SU-DHL-6 (cell line): ENCODE results near the gene NUB1.

Source experiments
- EZH2phosphoT487 ChIP-seq: fragments of 200-600 bp; sonication (generic), shearing (Covaris generic); conservative IDR thresholded peaks from 2 replicates; pipeline ENCODE4 v1.6.1; 2018; ENCODE audit warnings: mild to moderate bottlenecking, antibody characterized with exemption, low read length, moderate library complexity, mixed read lengths
- TF ChIP-seq, protein P1 (sequence below): fragments of 200-600 bp; sonication (generic); IDR thresholded peaks from one replicate; pipeline ENCODE4 v1.5.1; 2017; ENCODE audit warnings: antibody characterized with exemption, mild to moderate bottlenecking, low read length, moderate library complexity; ENCODE audit not compliant: insufficient read depth, poor library complexity, severe bottlenecking

- TF ChIP-seq, protein P1, sequence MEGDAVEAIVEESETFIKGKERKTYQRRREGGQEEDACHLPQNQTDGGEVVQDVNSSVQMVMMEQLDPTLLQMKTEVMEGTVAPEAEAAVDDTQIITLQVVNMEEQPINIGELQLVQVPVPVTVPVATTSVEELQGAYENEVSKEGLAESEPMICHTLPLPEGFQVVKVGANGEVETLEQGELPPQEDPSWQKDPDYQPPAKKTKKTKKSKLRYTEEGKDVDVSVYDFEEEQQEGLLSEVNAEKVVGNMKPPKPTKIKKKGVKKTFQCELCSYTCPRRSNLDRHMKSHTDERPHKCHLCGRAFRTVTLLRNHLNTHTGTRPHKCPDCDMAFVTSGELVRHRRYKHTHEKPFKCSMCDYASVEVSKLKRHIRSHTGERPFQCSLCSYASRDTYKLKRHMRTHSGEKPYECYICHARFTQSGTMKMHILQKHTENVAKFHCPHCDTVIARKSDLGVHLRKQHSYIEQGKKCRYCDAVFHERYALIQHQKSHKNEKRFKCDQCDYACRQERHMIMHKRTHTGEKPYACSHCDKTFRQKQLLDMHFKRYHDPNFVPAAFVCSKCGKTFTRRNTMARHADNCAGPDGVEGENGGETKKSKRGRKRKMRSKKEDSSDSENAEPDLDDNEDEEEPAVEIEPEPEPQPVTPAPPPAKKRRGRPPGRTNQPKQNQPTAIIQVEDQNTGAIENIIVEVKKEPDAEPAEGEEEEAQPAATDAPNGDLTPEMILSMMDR: no peak
- TF ChIP-seq EZH2phosphoT487: no peak
Measured at GRCh38 chr7:151406051-151406875, 64.7 kb downstream of the NUB1 start.
